CD4-positive, alpha-beta T cell treated with Interleukin-6 at 100 ng/mL for 8 hours (primary cell): ENCODE results near the gene PMF1.
A peak's percentile ranks its signal among the peaks of the same experiment; 100 is the strongest.
"Not testable (repeated sequence)": the region's sequence is repeated elsewhere in the genome, so short reads cannot be mapped to it uniquely, and the experiment has no call there.

Experiments used
- DNase-seq: peaks from one replicate; pipeline ENCODE4 v3.0.0-alpha.2; 2020; ENCODE audit warnings: mixed read lengths, low spot score

The PMF1 gene, protein sequence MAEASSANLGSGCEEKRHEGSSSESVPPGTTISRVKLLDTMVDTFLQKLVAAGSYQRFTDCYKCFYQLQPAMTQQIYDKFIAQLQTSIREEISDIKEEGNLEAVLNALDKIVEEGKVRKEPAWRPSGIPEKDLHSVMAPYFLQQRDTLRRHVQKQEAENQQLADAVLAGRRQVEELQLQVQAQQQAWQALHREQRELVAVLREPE

GRCh38 chr1:156212833-156213643 lies at the start of gene PMF1:
Gene PMF1, plus strand, starts transcription at chr1:156213007. Its CDS starts 9 bp downstream, at chr1:156213016.
- peak; percentile 96 for DNase-seq

GRCh38 chr1:156163712-156164111 lies 49.1 kb upstream of the PMF1 start:
- DNase-seq, result no peak

- DNase-seq, result no peak
Observed at GRCh38 chr1:156164125-156164831, 48.5 kb upstream of the PMF1 start.

GRCh38 chr1:156165083-156165482 lies 47.7 kb upstream of the PMF1 start:
- DNase-seq, result no peak

DNA sequence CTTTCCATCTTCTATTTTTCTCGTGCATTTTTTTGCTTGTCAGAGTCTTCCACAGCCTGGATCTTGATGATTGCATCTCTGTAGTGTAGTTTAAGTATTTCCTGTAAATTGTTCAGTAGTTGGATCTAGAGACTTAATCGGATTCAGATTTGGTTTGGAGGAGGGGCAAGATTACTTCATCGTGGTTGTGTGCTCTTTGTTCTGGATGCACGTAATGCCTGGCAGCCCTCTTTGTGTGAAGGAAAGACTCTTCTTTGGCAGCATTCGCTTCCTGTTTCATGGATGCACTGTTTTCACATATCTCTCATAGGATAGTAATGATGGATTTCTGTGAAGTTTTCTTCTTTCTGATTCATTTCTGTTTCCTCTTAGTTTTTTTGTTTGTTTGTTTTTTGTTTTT lies 45.3 kb upstream of the PMF1 start:
- DNase-seq, result no peak

DNA sequence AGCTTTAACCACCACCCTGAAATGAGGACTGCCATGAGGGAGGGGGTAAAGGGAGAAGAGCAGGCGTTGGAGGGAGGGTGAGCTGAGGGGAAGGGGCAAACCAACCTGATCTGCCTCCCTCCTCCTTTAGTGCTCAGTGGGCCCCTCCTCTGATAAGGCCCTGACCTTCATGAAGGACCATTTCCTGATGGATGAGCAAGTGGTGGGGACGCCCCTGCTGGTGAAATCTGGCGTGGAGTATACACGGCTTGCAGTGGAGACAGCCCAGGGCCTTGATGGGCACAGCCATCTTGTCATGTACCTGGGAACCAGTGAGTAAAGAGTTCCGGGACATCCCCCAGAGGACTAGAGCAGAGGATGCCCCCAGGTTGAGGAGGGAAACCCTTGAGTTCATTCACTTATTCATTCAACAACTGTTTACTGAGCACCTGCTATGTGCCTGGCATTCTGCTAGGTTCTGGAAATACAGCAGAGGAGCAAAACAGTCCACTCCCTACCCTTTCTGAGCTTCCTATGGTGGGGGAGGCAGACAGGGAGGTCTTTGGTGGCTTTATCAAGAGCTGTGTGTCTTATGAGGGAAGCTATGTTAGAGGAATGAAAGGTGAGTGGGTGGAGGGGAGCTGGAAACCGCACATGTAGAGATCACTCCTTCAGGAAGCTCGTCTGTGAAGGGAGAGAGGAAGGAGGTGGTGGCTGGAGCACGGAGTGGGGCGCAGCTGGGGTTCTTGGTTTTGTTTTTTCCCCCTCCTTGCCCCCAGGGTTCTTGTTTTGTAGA lies 39.9 kb upstream of the PMF1 start:
- DNase-seq, result no peak

DNA sequence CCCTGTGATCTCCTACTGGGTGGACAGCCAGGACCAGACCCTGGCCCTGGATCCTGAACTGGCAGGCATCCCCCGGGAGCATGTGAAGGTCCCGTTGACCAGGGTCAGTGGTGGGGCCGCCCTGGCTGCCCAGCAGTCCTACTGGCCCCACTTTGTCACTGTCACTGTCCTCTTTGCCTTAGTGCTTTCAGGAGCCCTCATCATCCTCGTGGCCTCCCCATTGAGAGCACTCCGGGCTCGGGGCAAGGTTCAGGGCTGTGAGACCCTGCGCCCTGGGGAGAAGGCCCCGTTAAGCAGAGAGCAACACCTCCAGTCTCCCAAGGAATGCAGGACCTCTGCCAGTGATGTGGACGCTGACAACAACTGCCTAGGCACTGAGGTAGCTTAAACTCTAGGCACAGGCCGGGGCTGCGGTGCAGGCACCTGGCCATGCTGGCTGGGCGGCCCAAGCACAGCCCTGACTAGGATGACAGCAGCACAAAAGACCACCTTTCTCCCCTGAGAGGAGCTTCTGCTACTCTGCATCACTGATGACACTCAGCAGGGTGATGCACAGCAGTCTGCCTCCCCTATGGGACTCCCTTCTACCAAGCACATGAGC lies 36.1 kb upstream of the PMF1 start:
- DNase-seq, result no peak

- DNase-seq, result peak; percentile 21
Observed at GRCh38 chr1:156177919-156178654, 34.7 kb upstream of the PMF1 start.

GRCh38 chr1:156180471-156180870 lies 32.3 kb upstream of the PMF1 start:
- DNase-seq, result no peak

DNA sequence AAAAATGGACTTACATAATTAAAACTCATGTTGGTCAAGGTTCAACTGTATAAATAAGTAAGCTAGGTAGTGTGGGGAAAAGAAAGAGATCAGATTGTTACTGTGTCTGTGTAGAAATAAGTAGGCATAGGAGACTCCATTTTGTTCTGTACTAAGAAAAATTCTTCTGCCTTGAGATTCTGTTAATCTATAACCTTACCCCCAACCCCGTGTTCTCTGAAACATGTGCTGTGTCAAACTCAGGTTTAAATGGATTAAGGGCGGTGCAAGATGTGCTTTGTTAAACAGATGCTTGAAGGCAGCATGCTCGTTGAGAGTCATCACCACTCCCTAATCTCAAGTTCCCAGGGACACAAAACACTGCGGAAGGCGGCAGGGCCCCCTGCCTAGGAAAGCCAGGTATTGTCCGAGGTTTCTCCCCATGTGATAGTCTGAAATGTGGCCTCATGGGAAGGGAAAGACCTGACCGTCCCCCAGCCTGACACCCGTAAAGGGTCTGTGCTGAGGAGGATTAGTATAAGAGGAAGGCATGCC lies 31.3 kb upstream of the PMF1 start:
- not testable (repeated sequence) for DNase-seq

- DNase-seq, result not testable (repeated sequence)
Observed at GRCh38 chr1:156182010-156182779, 30.6 kb upstream of the PMF1 start.

DNA sequence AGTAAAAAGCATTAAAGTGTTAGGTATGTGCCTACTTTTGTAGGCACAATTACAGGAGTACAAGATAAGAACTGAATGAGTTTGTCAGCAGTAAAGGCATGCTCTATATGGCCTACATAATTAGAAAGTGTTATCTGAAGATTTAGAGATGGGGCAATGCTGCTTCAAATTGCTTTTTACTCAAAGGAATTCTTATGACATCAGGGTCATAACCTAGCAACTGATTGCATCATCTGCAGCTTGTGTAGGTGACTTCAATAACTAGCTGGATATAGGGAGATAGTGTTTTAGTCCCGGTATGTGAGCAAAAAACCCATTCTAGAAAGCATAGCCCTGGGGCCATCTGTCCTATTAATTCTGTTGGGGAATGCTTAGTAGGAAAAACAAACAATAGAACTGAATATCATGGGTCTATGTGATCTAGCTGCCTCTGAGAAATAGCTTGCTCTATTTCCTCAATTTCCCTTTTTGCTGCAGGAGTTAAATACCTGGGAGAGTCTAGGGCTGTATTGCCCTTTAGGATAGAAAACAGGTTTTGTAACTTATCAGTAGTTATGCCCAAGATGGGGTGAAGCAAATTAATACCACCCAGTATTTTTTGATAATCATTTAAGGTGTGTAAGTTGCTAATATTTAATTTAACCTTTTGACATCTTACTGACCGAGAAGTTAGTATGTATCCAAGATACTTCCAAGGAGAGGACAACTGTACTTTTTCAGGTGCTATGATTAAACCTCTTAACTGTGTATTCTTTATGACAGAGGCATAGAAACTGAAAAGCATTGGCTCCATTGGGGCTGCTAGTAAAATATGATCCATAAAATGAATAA lies 26.2 kb upstream of the PMF1 start:
- not testable (repeated sequence) for DNase-seq

GRCh38 chr1:156190265-156190664 lies 22.5 kb upstream of the PMF1 start:
- DNase-seq, result not testable (repeated sequence)

DNA sequence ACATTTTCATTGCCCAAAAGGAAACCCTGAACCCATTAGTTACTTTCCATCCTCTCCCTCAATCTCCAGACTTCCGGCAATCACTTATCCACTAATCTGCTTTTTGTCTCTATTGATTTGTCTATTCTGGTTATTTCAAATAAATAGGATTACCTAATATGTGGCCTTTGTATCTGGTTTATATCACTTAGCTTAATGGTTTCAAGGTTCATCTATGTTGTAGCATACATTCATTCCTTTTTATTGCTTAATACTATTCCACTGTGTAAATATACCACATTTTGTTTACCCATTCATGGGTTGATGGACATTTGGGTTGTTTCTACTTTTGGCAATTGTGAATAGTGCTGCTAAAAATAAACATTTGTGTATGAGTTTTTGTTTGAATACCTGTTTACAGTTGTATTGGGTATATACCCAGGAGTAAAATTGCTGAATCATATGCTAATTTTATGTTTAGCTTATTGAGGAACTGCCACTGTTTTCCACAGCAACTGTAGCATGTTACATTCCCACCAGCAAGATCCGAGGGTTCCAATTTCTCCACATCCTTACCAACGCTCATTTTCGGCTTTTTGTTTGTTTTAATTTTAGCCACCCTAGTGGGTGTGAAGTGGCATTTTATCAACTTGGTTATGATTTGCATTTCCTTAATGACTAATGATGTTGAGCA lies 21.4 kb upstream of the PMF1 start:
- DNase-seq, result no peak

DNA sequence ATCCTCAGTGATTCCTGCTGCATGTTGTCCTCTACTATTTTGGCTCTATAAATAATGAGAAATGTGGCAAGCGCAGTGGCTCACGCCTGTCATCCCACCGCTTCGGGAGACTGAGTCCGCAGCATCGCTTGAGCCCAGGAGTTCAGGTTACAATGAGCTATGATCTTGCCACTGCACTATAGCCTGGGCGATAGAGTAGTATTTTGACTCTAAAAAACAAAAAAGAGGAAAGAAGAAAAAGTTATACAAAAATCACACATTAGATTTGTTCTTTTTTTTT lies 19.7 kb upstream of the PMF1 start:
- no peak for DNase-seq

GRCh38 chr1:156193488-156194299 lies 19.1 kb upstream of the PMF1 start, which contains the start of gene SLC25A44:
Gene SLC25A44, plus strand, starts transcription at chr1:156194104. Its CDS starts 5,744 bp downstream, at chr1:156199848.
- peak; percentile 97 for DNase-seq

DNA sequence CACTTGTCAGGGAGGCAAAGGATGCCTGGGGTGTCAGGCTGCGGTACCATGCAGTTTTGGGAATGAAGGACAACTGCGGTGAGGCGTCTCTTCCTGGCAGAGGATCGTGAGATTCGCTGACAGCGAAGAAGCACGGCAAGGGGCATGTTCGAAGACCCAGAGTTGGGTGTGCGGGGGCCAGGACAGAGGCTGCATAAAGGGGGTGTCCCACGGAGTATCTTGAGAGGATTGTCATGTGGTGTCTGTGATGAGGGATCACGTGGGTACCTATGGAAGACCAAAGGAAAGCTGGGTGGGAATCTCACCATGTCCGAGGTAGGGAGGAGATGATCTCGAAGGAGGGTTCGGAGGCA lies 18.5 kb upstream of the PMF1 start:
- no peak for DNase-seq

DNA sequence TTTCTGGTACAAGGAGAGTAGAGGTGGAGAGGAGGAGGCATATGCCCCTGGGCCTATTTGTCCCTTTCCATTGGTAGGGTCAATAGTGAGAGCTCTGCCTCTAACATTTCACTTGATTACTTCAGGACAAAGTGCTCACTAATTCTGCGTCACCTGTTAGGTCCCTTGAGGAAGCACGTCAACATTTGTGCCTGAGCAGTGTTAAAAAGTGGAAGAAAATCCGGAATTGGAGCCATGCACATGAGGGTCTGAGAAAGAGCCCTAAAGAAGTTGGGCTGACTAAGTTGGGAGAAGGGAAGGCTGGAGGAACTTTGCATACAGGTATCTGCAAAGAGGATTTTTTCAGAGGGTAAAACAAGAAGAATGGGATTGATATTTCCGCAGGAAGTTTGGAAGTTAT lies 17.0 kb upstream of the PMF1 start:
- no peak for DNase-seq
